Panc1 (cell line): ENCODE results near the gene OR52M1.

ENCODE experiments used
- POLR2AphosphoS5 ChIP-seq: IDR thresholded peaks from 2 replicates; pipeline ENCODE4 v1.6.1; 2012; ENCODE audit warnings: mild to moderate bottlenecking, low read depth, low read length, moderate library complexity
- SIN3A ChIP-seq: IDR thresholded peaks from 2 replicates; pipeline ENCODE4 v1.6.1; 2012; ENCODE audit warnings: low read depth, mild to moderate bottlenecking, low read length, moderate library complexity, borderline replicate concordance; ENCODE audit not compliant: insufficient read depth
- TCF7L2 ChIP-seq: IDR thresholded peaks from 2 replicates; pipeline ENCODE4 v1.6.1; 2011; ENCODE audit warnings: mild to moderate bottlenecking, low read depth, low read length, inconsistent platforms
- TF ChIP-seq, protein P1 (sequence below): fragments of 450-650 bp; IDR thresholded peaks from 2 replicates; pipeline ENCODE4 v1.5.1; 2017; ENCODE audit warnings: mild to moderate bottlenecking
- TF ChIP-seq, protein P2 (sequence below), 2 experiments: IDR thresholded peaks; 2 replicates each; pipeline ENCODE4 v1.6.1; 2011 to 2012; ENCODE audit warnings: low read depth in 2 of 2, control low read depth in 1 of 2, low read length in 1 of 2, mild to moderate bottlenecking in 1 of 2, moderate library complexity in 1 of 2; ENCODE audit not compliant: insufficient read depth in 1 of 2

DNA sequence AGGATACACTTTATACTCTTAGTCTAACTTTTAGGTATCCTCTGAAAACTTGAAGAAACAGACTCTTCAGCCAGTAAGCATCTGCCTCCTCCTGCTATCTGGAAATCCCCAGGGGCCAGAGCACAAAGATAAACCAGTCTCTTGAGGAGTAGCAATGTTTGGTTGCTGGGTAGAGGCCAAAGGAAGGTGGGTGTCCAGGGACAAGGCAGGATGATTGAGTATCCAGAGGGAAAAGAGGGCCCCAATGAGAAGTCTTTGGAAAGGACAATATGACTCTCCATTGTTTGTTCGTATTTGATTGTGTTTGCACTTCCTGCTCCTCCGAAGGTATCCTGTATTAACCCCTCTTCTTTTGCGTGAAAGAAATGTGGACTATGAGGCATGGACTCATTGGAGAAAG lies 44.0 kb downstream of the OR52M1 start:
- no peak for TF ChIP-seq POLR2AphosphoS5
- TF ChIP-seq, protein P1, sequence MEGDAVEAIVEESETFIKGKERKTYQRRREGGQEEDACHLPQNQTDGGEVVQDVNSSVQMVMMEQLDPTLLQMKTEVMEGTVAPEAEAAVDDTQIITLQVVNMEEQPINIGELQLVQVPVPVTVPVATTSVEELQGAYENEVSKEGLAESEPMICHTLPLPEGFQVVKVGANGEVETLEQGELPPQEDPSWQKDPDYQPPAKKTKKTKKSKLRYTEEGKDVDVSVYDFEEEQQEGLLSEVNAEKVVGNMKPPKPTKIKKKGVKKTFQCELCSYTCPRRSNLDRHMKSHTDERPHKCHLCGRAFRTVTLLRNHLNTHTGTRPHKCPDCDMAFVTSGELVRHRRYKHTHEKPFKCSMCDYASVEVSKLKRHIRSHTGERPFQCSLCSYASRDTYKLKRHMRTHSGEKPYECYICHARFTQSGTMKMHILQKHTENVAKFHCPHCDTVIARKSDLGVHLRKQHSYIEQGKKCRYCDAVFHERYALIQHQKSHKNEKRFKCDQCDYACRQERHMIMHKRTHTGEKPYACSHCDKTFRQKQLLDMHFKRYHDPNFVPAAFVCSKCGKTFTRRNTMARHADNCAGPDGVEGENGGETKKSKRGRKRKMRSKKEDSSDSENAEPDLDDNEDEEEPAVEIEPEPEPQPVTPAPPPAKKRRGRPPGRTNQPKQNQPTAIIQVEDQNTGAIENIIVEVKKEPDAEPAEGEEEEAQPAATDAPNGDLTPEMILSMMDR: no peak
- TF ChIP-seq, protein P2, sequence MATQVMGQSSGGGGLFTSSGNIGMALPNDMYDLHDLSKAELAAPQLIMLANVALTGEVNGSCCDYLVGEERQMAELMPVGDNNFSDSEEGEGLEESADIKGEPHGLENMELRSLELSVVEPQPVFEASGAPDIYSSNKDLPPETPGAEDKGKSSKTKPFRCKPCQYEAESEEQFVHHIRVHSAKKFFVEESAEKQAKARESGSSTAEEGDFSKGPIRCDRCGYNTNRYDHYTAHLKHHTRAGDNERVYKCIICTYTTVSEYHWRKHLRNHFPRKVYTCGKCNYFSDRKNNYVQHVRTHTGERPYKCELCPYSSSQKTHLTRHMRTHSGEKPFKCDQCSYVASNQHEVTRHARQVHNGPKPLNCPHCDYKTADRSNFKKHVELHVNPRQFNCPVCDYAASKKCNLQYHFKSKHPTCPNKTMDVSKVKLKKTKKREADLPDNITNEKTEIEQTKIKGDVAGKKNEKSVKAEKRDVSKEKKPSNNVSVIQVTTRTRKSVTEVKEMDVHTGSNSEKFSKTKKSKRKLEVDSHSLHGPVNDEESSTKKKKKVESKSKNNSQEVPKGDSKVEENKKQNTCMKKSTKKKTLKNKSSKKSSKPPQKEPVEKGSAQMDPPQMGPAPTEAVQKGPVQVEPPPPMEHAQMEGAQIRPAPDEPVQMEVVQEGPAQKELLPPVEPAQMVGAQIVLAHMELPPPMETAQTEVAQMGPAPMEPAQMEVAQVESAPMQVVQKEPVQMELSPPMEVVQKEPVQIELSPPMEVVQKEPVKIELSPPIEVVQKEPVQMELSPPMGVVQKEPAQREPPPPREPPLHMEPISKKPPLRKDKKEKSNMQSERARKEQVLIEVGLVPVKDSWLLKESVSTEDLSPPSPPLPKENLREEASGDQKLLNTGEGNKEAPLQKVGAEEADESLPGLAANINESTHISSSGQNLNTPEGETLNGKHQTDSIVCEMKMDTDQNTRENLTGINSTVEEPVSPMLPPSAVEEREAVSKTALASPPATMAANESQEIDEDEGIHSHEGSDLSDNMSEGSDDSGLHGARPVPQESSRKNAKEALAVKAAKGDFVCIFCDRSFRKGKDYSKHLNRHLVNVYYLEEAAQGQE (IDR thresholded peaks at IDR 0.05; ENCODE audit: insufficient read depth in 1 of 2, low read depth in 2 of 2, low read length in 1 of 2): no peak
- no peak for TF ChIP-seq SIN3A
- TF ChIP-seq TCF7L2: no peak
